ENCODE results near the gene KRT80.

The KRT80 gene

DNA sequence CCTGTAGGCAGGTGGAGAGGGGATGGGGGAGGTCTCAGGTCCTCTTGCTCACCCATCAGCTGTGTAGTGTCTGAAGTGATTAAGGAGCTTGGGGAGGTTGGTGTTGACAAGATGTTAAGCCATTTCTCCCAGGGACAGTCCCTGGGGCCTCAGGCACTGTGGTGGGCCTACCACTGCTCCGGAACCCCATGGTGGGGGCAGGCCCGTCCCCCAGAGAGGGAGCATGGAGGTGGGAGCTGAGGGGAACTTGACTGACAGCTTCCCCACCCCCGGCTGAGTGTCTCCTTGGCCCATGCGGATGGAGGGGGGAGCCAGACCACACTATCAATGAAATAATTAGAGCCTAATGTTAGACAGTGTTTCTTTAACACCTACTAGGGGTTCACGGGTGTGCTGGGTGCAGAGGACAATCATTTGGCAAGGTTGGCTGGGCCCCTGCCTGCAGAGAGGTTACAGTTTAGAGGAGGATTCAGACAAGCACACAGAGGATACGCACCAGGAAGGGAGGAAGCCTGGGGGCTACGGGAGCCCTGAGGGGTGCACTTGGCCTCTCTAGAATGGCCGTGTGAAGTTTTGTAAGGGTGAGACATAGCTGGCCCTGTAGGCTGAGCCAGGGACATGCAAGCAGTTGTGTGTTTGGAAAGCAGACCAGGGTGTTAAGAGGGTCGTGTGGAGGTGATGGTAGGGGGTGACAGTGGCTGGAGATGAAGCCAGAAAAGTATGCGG, 19.3 kb upstream of the KRT80 start:
- no peak for DNase-seq (ENCODE audit: low spot score)

- DNase-seq (ENCODE audit: low spot score): no peak
Observed at GRCh38 chr12:52210186-52210924, 18.5 kb upstream of the KRT80 start.

GRCh38 chr12:52209321-52209720, 17.5 kb upstream of the KRT80 start:
- DNase-seq (ENCODE audit: low spot score): no peak

- DNase-seq (ENCODE audit: low spot score): no peak
Observed at GRCh38 chr12:52208424-52209165, 16.8 kb upstream of the KRT80 start.

GRCh38 chr12:52207895-52208294, 16.1 kb upstream of the KRT80 start:
- DNase-seq (ENCODE audit: low spot score): no peak

DNA sequence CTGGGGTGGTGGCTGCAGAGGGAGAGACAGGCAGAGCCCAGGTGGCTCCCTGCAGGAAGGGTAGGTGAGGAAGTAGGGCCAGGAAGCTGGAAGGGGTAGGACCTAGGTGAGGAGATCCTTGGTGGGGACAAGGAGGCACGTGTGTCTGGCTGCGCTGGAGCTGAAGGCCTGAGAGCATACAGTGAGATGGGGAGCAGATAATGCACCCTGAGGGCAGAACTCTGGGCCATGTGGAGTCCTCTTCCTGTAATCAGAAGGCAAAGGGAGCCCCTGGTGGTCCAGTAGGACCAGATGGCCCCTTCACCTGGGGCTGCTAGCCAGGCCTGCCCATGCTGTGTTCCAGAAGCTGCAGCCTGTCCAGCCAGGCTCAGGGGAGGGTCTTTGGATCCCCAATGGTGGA, 15.3 kb upstream of the KRT80 start:
- DNase-seq (ENCODE audit: low spot score): no peak

- no peak for DNase-seq (ENCODE audit: low spot score)
Observed at GRCh38 chr12:52206304-52207040, 14.7 kb upstream of the KRT80 start.

DNA sequence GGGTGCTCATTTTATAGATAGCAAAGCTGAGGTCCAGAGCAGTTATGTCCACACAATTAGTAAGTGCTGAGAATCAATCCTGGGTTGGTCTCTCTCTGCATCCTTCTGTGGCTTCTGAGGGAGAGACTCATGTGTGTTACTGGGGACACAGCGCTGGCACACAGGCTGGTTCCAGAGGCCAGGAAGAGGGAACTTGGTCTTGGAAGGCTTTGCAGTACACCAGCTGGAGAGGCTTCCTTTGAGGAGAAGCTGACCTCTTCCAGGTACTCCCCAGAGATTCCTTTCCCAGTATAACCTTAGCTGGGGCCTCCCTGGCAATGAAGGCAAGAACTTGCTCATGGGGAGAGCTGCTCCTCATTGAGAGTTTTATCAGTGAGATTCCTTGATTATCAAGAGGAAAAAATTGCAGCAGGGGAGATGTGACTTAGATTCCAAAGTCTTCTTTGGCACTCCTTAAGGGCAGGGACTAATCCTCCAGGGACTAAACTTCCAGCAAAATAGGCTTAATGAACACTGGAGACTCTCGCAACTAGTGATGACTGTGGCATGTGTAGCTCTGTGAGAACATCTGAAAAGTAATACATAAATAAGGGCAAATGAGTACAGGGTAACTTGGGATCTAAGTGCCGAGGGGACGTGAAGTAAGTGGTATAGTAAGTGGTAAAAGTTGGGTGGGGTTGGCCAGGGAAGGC, 13.9 kb upstream of the KRT80 start:
- no peak for DNase-seq (ENCODE audit: low spot score)

GRCh38 chr12:52204931-52205505, 13.2 kb upstream of the KRT80 start:
- DNase-seq (ENCODE audit: low spot score): no peak

DNA sequence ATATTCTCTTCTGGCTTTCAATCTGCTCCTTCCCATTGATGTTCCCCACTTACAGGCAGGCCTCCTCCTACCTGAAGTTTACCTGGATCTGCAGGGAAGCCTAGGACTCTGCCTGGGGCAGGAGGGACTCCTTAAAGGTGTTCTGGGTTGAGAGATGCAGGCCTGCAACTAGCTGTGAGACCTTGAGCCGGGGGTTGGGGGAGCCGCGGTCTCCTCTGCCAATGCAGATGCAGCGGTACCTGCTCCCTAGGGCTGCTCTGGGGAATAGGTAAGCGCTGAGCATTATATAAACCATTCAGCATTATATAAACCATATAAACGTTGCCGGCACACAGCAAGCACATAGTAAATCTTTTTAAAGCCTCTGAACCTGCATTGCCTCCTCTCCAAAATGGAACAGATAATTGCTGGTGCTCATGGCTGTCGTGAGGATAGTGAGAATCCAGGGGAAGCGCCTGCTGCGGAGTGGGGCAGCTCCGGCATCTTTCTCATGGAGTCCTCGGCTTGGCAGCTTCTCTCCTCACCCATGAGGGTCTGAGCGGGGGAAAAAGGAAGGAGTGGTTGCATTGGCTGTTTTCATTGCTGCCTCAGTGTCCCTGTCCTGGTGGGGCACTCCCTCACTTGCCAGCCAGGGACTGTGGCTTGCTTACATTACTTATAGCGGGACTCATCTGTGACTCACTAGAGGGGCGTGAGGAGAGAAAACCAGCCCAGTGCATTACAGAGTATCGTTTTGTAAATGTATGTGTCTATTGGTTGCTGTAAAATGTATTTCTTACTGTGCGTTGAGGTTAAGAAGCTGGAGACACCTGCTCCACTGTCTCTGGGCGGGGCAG, 12.5 kb upstream of the KRT80 start:
- no peak for DNase-seq (ENCODE audit: low spot score)

DNA sequence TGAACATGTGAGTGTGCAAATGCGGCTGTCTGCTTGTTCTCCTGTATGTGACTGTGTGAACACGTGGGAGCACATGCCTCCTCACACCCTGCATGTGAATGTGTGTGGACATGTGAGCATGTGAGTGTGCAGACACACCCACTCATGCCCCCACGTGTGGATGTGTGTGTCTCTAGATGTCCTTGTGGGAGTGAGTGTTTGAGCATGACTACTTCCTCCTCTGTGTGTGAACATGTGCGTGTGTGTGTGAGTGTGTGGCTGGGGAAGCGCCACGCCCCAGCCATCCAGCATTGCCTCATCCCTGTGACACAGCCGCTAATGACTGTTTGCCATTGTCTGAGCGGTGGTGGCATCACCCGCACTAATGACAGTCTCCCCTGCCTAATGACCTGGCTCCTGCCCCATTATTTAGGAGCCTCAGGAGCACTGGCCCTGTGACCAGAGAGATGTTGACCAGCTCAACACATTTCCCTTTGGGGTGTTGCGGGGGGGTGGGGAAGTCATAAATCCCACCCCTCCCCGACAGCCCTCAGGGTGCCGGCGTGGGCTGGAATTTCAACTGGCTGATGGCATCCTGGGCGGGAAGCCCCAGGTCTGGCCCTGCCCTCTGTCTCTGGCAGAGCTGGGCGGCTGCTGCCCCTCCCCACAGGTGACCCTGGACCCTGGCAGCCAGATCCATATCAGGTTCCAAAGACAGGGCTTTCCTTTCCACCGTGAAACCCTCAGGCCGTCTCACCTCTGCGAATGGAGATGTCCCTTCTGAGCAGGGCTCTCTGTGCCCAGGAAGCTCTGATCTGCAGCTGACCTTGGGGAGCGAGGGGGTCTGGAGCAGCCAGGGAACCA, 11.5 kb upstream of the KRT80 start:
- DNase-seq (ENCODE audit: low spot score): peak; percentile 31

DNA sequence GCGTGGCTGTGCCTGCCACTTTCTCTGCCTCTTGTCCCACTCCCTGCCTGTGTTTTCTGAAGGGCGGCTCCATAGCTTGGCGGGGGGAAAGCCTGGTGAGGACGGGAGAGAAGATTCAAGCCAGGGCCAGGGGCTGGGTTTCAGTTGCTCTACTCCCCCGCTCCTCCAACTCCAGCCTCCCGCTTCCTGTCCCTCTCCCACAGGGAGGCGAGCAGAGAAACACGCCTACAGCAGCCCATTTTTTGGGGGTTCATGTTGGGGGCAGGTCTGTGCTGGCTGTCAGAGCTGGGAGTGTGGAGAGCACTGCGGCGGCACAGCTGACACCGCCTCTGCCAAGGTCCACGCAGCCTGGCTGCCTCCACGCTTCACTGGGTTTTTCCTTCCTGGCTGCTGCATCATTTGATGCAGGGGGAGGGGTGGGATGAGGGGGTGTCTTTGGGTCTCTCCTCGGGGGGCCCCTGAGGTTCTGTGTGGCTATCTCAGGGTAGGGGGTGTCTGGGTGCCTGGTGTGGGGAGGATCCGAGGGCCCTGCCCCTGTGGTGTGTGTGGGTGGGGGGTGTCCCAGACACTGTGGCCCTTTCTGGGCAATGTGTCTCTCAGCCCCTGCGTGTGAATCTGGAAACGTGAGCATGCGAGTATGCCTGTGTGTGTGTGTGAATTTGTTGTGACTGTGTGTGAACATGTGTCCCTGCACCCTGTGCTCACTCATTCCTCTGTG, 10.7 kb upstream of the KRT80 start:
- no peak for DNase-seq (ENCODE audit: low spot score)

- no peak for DNase-seq (ENCODE audit: low spot score)
Observed at GRCh38 chr12:52201451-52201839, 9.6 kb upstream of the KRT80 start.

DNA sequence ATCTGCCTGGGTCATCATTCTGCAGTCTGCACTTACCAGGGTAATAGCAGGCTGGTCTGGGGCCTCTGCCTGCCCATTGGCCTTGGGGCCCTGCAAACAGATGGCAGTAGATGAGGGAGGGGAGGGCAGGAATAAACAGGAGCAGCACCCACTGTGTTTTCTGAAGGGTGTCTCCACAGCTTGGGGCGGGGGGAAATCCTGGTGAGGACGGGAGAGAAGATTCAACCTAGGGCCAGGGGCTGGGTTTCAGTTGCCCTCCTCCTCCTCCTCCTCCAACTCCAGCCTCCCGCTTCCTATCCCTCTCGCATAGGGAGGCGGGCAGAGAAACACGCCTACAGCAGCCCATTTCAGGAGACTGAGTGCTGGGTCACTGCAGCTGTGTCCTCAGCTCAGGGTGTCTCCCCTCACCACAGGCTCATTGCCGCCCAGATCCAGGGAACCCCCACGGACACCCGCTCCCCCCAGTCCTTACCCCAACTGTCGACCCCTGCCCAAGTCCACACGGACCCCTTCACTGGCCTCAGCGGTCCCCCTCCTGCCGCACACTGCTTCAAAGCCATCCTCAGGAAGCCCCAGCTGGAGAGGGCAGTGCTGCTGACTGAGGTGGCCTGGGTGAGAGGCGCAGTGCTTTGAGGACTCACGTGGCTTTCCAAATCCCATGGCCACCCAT, 9.1 kb upstream of the KRT80 start:
- no peak for DNase-seq (ENCODE audit: low spot score)

- no peak for DNase-seq (ENCODE audit: low spot score)
Observed at GRCh38 chr12:52200086-52200780, 8.4 kb upstream of the KRT80 start.

GRCh38 chr12:52199294-52199919, 7.6 kb upstream of the KRT80 start:
- no peak for DNase-seq (ENCODE audit: low spot score)

Measured in putamen (tissue), 1 donor.